ENCODE results near the gene PNMA3.
A peak's percentile ranks its signal among the peaks of the same experiment; 100 is the strongest.

GRCh38 chrX:153032397-153033118 is 23.7 kb upstream of the PNMA3 start:
- TF ChIP-seq CTCF (IDR thresholded peaks at IDR 0.05; ENCODE audit: low read depth, low read length) (peak; percentile 70), EZH2phosphoT487 (IDR thresholded peaks at IDR 0.05; ENCODE audit: low read depth) (no peak)

Data from OCI-LY3 (cell line).